Left colon (tissue), 2 donors: Measurements from ENCODE around the gene RAB43. TPM values are rescaled to one million over a fixed set of nuclear protein-coding genes. Genes with fewer than 3 reads are reported as not detected.
A peak's percentile ranks its signal among the peaks of the same experiment; 100 is the strongest.

ENCODE experiments used
- ATAC-seq: fragments of 200-7000 bp; cut with Tn5 transposase; one replicate; pipeline ENCODE4 v1.9.1; 2020; ENCODE audit warnings: mild to moderate bottlenecking, moderate library complexity
- DNase-seq, 2 donors: peaks; one replicate each; pipeline ENCODE4 v3.0.0-alpha.2; 2020
- intact Hi-C, 2 donors: fragments of 100-400 bp; cut with DNase I in 1 of 2; cut with micrococcal nuclease in 1 of 2; formaldehyde crosslinking; loops; one replicate each; pipeline versions ENCODE4 v1.11.2 to v1.14.0; 2022; cut with DNase I, micrococcal nuclease
- total RNA-seq, 2 donors: library from RNA; stranded (reverse); fragmentation: NEBNext Ultra II Directional; extraction: Animal tissue kit (Norgen Biotek cat#: 25700); gene quantifications; one replicate each; pipeline ENCODE4 v1.2.1, GENCODE V29; 2021
- donor health status: DM: no; HTN: no; CAD: no.
- donor health status: DM: yes; HTN: yes; CAD: no.

RAB43 gene
- total RNA-seq, 2 donors from 2014 or later, result 28.7 to 30.4 TPM

- no peak for DNase-seq
- ATAC-seq, result peak; percentile 15
- intact Hi-C loops, result no loop called here
Observed at GRCh38 chr3:129050556-129051295, 70.9 kb downstream of the RAB43 start.

DNA sequence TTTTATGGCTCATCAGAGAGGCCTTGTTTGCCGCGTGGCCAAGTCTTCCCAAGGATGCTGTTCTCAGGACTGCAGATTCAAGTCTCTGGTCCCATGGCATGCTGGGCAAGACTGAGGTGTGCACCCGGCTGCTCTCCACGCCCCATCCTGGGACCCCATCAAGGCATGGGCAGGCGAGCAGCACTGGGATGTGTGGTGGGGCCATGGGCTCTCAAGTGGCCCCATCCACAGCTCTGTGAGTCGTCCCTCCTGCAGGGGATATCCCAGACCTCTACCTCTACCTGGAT is 74.1 kb downstream of the RAB43 start:
- DNase-seq, result no peak
- intact Hi-C loops, result no loop called here
- no peak for ATAC-seq

- intact Hi-C loops, result no loop called here
- ATAC-seq, result peak; percentile 31
- DNase-seq, result no peak
Observed at GRCh38 chr3:129046732-129047552, 74.7 kb downstream of the RAB43 start.

DNA sequence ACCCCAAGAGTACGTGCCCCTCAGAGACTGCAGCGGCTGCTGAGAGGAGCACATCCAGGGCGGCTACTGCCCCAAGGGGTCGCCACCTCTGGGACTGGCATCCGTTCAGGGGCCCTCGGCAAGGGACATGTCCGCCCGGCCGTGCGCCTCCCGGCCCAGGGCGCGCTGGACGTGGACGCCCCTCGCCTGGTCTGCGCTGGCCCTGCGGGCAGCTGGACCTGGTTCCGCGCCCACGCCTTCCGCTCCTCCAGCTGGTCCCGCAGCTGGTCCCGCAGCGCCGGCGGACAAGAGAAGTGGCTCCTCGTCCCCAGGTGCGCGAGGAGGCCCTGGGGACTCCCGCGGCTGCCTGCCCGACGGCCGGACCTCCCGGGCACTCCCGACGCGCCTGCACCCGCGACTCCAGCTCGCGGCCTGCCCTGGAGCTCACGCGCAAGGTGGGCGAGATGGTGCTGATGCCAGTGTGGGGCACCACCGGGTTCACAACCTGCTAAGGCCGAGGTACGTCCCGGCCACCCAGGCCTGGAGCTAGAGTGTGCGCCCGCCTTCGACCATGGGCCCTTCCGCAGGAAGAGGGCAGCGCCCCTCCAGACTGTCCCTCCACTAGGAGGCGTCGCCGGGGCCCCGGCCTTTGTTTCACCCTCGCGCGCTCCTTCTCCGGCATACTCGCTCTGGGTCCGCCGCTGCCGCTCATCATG is 75.4 kb downstream of the RAB43 start:
- ATAC-seq (no peak), DNase-seq (no peak)
- intact Hi-C loops, result no loop called here

DNA sequence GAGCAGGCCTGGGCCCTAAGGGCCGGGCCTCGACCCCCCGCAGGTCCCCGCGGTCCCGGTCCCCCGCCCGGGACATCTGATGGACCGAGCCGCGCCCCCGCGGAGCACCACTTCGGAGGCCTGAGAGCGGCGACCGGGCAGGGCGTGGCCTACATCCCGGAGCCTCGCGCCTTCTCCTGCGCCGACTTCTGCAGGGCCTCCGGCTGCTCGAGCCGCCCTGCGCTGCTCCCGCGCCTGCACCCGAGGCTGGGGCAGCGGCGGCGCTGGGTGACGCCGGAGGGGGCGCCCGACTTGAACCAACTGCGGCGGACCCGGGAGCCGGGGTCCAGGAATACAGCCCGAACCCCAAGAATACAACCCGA is 75.9 kb downstream of the RAB43 start:
- ATAC-seq, result peak; percentile 60

GRCh38 chr3:129040579-129041300 is 80.9 kb downstream of the RAB43 start:
- intact Hi-C loops, result no loop called here
- ATAC-seq (no peak), DNase-seq (no peak)

More for the DNA sequence above, 75.9 kb downstream of the RAB43 start:
- DNase-seq, result peak in 1 of 2 donors; percentile 53
- intact Hi-C loops, result no loop called here

DNA sequence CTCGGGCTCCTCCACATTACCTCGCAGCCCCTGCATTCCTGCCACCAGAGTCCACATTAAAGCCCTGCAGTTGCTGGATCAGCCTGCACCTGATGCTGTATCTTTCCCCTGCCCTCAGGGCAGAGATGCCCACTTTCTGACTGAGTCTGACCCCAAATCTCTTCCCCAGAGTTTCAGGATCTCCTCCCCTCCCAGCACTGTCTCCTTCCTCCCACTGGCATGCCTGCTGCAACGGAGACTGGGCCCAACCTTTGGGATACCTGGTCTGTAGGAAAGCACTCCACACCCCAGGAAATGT is 81.6 kb downstream of the RAB43 start:
- ATAC-seq (peak; percentile 18), DNase-seq (no peak)
- intact Hi-C loops, result no loop called here

- intact Hi-C loops, result no loop called here
- DNase-seq (peak in 1 of 2 donors; percentile 81), ATAC-seq (peak; percentile 90)
Observed at GRCh38 chr3:129039271-129040038, 82.1 kb downstream of the RAB43 start.

GRCh38 chr3:129038121-129038855 is 83.3 kb downstream of the RAB43 start:
- intact Hi-C loops, result no loop called here
- no peak for DNase-seq
- no peak for ATAC-seq

Other genes starting within 250 kb of the RAB43 start
- 10 to 100 TPM; 33.0 to 44.8 TPM for gene ACAD9, start 242.2 kb downstream of the RAB43 start, total RNA-seq
- 1 to 10 TPM; 2.1 to 2.9 TPM for gene CFAP92, start 127.7 kb downstream of the RAB43 start, total RNA-seq
- gene EFCC1, start 120.5 kb downstream of the RAB43 start, total RNA-seq, result 1 to 10 TPM; 1.7 to 3.7 TPM
- gene GP9, start 61.0 kb downstream of the RAB43 start, total RNA-seq, result under 1 TPM; 0.39 to 0.55 TPM
- gene ISY1, start 39.3 kb upstream of the RAB43 start, total RNA-seq, result 10 to 100 TPM; 27.0 to 32.0 TPM
- gene CNBP, start 62.1 kb upstream of the RAB43 start, total RNA-seq, result 100 to 1,000 TPM; 205 to 247 TPM
- 100 to 1,000 TPM; 240 to 307 TPM for gene COPG1, start 127.8 kb upstream of the RAB43 start, total RNA-seq
- 10 to 100 TPM; 42.3 to 44.2 TPM for gene HMCES, start 157.1 kb upstream of the RAB43 start, total RNA-seq